Panc1 (cell line): ENCODE results near the gene SLAMF1.

Experiments
- POLR2AphosphoS5 ChIP-seq: IDR thresholded peaks from 2 replicates; pipeline ENCODE4 v1.6.1; 2012; ENCODE audit warnings: mild to moderate bottlenecking, low read depth, low read length, moderate library complexity
- SIN3A ChIP-seq: IDR thresholded peaks from 2 replicates; pipeline ENCODE4 v1.6.1; 2012; ENCODE audit warnings: low read depth, mild to moderate bottlenecking, low read length, moderate library complexity, borderline replicate concordance; ENCODE audit not compliant: insufficient read depth
- TF ChIP-seq, protein P1 (sequence below): fragments of 450-650 bp; IDR thresholded peaks from 2 replicates; pipeline ENCODE4 v1.5.1; 2017; ENCODE audit warnings: mild to moderate bottlenecking

DNA sequence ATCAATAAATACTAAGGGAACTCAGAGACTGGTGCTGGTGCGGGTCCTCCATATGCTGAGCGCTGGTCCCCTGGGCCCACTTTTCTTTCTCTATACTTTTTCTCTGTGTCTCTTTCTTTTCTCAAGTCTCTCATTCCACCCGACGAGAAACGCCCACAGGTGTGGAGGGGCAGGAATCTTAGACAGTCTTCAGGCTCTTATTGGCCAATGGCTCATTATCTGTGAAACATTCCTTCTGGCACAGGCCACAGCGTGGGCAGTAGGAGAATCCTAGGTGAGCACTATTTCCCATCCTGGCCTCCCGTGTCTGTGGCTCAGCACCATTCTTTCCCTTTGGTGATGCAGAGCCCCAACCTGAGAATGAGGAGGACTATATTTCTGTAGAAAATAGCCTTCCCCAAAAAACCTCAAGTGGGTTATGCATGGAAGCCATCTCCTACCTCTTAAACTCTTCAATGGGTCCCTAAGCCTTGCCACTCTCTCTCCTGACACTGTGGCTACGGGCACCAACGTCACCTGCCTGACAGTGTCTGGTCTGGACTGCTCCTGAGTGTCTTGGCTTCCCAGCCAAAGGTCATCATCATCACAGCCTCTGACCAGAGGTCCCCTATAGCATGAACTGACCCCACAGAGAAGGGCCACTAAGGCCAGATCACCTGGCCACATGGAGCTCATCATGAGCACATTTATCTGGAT, 6.2 kb upstream of the SLAMF1 start:
- TF ChIP-seq POLR2AphosphoS5 (no peak), SIN3A (no peak)
- TF ChIP-seq, protein P1, sequence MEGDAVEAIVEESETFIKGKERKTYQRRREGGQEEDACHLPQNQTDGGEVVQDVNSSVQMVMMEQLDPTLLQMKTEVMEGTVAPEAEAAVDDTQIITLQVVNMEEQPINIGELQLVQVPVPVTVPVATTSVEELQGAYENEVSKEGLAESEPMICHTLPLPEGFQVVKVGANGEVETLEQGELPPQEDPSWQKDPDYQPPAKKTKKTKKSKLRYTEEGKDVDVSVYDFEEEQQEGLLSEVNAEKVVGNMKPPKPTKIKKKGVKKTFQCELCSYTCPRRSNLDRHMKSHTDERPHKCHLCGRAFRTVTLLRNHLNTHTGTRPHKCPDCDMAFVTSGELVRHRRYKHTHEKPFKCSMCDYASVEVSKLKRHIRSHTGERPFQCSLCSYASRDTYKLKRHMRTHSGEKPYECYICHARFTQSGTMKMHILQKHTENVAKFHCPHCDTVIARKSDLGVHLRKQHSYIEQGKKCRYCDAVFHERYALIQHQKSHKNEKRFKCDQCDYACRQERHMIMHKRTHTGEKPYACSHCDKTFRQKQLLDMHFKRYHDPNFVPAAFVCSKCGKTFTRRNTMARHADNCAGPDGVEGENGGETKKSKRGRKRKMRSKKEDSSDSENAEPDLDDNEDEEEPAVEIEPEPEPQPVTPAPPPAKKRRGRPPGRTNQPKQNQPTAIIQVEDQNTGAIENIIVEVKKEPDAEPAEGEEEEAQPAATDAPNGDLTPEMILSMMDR = no peak
